Right hindlimb (tissue), 1 donor: Measurements from ENCODE around the gene CLK3.
"Not testable (repeated sequence)": the region's sequence is repeated elsewhere in the genome, so short reads cannot be mapped to it uniquely, and the experiment has no call there.

ENCODE experiments used
- DNase-seq: peaks from one replicate; pipeline ENCODE4 v3.0.0-alpha.2; 2018

The CLK3 gene

GRCh38 chr15:74615508-74616365, at the start of gene CLK3:
TSS of gene CLK3 (plus strand) at chr15:74615836. CDS start at chr15:74619197, 3,361 bp downstream.
- DNase-seq = peak; percentile 97

DNA sequence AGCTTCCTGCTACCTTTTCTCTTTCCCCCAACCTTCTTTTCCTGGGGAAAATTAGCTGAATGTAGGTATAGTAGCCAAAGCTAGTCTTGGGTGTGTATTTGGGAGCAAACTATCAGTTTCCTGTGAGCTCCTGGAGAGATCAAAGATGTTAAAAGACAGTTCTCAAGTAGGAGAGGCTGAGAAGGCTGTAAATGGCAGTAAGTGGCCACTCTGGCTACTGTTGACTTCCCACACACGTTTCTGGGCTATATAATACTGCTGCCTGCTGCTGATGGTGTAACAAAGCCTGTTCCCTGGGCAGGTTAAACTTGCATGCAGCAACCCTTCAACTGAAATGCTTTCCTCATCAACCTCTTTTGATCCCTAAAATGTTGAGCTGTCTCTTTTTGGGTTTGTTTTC, 47.0 kb upstream of the CLK3 start:
- no peak for DNase-seq

- DNase-seq = no peak
Observed at GRCh38 chr15:74569731-74570070, 45.9 kb upstream of the CLK3 start.

DNA sequence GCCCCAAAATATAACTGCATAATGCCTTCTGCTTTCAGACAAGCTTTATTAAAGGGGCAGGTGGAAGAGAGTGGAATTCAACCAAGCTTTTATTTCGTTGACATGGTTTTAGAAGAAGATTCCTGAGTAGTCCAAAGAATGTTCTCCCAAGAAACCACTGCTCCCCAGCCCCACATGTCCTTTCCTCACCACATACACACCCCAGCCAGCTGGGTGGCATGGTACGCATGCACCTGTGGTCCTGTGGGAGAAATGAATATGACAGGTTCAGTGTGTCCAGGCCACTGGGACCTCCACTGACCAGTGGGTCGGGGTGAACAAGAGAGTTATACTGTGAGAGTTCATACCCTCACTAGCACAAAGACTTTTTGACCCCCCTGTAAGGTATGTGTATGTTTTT, 44.4 kb upstream of the CLK3 start:
- DNase-seq = no peak

GRCh38 chr15:74573987-74574386, 41.6 kb upstream of the CLK3 start:
- DNase-seq = no peak

DNA sequence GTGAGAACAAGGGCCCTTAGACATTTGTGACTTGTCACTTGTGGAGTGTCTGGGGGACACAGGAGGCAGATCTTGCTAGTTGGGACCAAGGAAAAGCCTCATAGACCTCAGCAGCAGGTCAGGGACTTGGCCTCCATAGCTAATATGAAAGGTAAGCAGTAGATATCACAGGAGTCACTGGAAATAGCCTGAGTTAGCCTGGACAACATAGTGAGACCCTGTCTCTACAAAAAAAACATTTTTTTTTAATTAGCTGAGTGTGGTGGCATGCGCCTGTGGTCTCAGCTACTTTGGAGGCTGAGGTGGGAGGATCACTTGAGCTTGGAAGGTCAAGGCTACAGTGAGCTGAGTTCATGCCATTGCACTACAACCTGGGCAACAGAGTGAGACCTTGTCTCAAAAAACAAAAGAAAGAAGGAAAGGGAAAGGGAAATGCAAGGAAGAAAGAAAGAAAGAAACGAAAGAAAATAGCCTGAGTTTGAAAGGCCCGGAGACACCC, 37.1 kb upstream of the CLK3 start:
- no peak for DNase-seq

DNA sequence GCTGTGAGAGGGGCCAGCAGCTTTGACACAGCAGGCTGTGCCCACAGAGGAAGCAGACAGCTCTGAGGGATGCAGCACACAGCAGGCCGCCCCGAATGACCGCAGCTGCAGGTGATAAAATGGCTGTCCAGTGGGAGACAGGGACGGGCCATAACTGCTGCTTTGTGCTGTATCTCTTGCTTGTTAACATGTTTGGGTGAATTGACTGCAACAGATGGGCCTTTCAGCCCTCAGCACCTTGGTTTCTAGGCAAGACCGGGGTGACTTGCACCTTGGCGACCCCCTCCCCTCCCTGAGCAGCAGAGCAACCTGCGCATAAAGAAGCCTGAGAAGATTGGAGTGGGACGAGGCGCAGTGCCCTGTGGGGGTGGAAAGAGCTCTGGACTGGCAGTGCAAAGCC, 36.6 kb upstream of the CLK3 start:
- DNase-seq = no peak

GRCh38 chr15:74580538-74581350, 34.9 kb upstream of the CLK3 start:
- no peak for DNase-seq

DNA sequence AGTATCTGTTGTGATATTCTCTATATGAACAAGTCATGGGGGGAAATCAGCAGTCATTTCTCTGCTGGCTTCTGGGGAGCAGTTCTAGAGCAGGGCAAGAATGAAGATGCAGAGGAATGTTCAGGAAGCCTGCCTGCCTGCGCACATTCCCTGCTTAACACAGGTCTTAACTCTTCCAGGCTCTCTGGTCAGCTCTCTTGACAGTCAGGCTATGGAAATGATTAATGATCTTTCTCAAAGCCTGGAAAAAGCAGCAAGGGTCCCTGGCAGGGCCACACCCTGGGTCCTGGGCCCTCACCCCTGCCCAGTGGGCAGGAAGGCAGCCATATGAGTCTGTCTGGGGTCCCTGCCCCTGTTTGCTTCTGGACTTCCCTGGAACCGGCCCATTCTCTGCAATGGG, 31.4 kb upstream of the CLK3 start:
- no peak for DNase-seq

DNA sequence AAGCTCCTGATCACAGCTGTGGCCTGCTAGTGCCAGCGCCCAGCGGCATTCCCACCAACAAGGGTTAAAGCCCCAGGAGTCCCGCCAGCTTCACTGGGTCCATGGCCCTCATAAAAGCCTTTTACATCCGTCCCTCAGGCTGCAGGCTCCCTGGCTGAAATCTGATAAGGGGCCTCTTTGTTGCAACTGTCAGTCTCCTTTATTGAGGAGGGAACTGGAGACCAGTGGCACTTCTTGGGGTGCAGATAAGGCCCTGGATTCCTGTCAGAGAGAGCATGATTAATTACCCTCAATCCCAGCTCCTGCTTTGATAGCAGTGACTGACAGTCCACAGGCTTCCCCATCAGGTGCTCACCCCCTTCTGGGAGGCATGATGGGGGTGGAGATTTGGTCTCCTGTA, 30.9 kb upstream of the CLK3 start:
- no peak for DNase-seq

DNA sequence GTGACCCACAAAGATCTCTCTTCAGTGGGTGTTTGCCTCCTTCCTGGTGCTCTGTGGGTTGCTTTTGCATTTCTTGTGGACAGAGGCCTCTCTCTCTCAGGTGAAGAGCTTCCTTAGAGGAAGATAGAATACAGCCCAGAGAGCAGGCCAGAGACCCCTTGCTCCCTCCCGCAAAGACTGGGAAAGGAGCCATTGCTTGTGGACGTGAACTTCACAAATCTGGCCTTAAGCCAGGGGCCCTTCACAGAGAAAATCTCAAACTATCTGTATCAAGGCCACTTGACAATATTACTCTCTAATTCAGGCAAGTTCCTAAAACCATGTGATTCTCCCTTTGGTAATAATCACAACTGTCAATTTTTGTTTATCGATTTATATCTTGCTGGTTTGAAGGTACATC, 30.4 kb upstream of the CLK3 start:
- DNase-seq = no peak

DNA sequence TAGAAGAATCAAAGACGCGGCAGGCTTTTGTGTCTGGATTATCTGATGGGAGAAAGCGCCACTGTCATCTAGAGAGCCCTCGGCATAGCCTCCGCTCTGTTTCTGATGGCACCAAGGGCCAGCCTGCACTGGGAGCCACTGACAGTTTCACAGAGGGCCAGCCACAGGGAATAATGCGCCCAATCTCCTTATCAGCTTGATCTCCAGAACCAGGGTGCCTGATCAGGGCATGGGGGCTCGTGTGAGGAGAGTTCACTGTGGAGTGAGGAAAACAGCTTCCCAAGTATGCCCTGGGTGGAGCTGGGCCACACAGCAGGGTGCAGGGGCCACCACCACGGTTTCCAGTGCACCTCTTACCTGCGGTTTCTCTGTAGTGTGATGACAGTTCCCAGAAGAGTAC, 29.8 kb upstream of the CLK3 start:
- no peak for DNase-seq

DNA sequence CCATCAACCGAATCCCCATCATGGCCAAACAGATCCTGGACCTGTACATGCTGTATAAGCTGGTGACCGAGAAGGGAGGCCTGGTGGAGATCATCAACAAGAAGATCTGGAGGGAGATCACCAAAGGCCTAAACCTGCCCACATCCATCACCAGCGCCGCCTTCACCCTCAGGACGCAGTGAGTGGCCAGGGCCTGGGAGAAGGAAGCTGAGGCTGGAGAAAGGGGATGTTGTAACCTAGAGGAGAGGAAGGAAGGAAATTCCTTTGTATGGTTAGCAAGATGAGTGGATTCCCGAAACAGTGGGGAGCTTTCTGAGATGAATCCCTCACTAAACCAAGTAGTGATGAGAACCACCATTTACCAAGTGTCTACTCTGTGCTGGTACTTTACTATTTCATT, 25.8 kb upstream of the CLK3 start:
- no peak for DNase-seq

DNA sequence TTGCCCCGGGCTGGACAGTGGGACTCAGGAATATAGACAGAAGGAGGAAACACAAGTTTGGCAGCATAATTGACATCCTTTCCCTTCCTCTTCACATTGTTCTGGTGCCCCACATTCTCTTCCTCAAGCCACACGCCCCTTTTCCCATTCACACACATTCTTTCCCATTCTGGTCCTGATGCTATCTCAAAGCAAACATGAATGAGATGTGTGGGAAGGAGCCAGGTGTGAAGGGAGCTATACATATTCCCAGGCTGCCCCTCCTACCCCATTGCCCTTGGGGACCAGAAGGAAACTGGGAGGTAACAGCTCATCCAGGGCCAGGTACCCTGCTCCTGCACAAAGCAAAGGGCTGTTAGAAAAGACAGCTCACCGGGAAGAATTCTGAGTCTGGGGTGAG, 23.4 kb upstream of the CLK3 start:
- no peak for DNase-seq

GRCh38 chr15:74593122-74593521, 22.5 kb upstream of the CLK3 start:
- no peak for DNase-seq

GRCh38 chr15:74594455-74594854, 21.2 kb upstream of the CLK3 start:
- DNase-seq = no peak

GRCh38 chr15:74595271-74595670, 20.4 kb upstream of the CLK3 start:
- DNase-seq = no peak

- DNase-seq = not testable (repeated sequence)
Observed at GRCh38 chr15:74596736-74597135, 18.9 kb upstream of the CLK3 start.

DNA sequence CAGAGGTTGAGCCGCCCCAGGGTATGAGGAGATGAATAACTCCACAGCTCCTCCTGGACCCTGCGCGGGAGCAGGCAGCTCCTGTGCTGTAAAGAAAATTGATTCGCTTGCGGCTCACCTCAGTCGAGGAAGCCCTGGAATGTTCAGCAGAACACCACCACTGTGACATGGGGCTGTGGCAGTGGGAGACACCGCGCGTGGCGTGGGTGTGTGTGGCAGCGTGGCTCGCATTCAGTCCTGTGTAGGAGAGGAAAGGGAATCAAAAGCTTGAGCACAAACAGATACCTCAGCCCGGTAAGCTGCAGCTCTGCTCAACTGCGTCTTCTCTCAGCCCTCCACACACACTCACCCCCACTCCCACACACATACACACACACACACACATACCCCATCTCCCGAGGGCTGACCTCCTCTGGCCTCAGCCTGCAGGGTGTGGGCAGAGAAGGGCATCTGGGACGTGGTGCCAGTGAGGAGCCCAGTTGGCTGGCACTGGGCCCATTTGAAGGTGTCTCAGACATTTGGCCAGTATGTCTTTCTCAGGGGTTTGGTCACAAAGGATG, 18.4 kb upstream of the CLK3 start:
- DNase-seq = not testable (repeated sequence)

DNA sequence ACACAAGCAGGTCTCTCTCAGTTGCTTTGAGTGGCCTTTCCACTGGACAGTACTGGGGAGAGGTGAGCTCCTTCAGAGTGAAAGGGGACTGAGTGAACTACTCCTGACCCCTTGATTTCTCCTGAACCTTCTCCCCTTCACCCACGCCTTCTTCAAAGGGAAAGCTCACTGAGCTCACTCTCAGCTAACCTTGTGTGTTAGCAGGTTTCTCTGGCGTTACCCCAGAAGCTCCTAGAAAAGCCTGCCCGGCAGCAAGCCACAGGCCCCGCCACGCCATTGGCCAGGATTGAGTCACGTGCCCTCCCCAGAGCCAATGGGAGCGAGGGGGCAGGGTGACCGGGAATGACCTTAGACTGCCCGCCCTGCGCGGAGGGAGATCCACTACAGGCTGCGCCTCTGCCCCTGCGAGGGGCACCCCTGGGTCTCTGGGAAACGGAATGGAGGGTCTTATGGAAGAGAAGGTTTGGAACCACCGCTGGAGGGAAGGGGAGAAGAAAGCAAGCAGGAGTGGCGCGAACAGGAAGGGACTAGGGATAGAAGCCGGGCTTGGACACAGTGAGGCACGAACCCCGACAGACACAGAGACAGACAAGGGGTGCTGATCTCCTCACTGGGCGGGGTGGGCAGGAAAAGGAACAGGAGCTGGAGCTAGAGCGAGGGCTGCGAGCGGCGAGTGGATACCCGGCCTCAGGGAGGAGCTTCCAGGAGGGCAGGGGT, 17.4 kb upstream of the CLK3 start:
- DNase-seq = peak; percentile 95

GRCh38 chr15:74599156-74599555, 16.5 kb upstream of the CLK3 start:
- no peak for DNase-seq

DNA sequence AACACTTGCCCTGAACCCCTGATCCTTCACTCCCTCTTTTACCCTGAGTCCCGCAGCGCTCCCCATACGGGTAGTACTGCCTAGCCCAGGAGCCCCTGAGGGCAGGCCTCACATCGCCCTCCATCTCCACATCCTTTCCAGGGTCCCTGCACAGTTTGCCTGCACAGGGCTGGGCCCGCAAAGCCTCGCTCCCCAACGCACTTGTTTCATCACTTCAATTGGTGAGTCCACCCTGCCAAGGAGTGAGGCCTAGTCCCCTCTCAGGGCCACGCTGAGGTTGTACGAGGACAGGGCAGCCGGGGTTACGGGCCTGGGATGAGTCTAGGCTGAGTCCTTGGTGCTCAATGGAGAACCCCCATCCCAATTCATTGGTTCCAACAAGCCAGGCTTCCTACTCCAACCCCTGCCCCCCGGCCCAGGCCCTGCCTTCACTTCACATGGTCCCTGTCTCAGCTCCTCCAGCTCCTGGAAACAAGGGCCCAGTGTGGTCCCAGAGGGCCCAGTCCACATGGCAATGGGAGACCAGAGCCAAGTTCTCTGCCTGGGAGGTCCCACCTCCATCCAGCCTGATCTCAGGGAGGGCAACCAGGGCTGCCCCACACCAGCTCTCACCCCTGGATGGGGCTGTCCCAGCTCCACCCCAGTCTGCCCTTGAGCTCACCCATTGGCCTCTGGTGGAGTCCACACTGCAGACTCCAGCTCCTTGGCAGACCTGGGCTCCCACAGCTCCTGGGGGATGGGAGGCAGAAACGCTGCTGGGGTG, 12.4 kb upstream of the CLK3 start:
- DNase-seq = no peak
